SKM-1 (cell line): Measurements from ENCODE around the gene ADAMTS12.

Experiments used
- DNase-seq: peaks from one replicate; lab custom pipeline; 2025; ENCODE audit not compliant: unreplicated experiment; lab: John Stamatoyannopoulos, UW

Gene ADAMTS12

GRCh38 chr5:33491941-33492340, 399.8 kb downstream of the ADAMTS12 start:
- no peak for DNase-seq

DNA sequence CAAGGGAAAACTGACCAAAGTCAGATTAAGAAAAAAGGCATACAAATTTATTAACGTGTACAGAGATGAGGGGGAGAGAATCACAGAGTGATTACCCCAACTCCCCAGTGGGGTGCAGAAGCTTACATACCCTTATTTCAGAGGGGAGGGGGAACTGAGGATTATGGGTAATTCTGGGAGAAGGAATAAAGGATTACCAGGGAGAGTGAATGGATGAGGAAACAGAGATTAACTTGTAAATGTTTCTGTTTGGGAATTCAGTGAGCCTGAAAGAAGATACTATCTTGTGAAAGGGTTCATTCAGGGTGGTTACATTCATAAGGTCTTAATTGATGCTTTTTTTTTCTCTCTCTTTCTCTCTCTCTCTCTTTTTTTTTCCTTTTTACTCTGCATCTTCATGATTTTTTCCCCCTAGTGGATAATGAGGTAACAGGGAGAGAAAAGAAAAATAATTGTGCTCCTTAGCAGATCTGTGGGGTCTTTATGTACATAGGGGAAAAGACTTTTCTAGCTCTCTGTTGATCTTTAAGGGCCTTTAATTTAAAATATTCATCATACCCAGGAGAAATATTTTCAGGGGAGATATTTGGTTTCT, 401.6 kb downstream of the ADAMTS12 start:
- no peak for DNase-seq

GRCh38 chr5:33489481-33490067, 402.2 kb downstream of the ADAMTS12 start:
- no peak for DNase-seq

GRCh38 chr5:33488558-33489355, 403.0 kb downstream of the ADAMTS12 start:
- DNase-seq: no peak

GRCh38 chr5:33487236-33487635, 404.6 kb downstream of the ADAMTS12 start:
- no peak for DNase-seq

GRCh38 chr5:33482335-33482734, 409.5 kb downstream of the ADAMTS12 start:
- DNase-seq: no peak

- no peak for DNase-seq
Measured at GRCh38 chr5:33480876-33481275, 410.9 kb downstream of the ADAMTS12 start.

DNA sequence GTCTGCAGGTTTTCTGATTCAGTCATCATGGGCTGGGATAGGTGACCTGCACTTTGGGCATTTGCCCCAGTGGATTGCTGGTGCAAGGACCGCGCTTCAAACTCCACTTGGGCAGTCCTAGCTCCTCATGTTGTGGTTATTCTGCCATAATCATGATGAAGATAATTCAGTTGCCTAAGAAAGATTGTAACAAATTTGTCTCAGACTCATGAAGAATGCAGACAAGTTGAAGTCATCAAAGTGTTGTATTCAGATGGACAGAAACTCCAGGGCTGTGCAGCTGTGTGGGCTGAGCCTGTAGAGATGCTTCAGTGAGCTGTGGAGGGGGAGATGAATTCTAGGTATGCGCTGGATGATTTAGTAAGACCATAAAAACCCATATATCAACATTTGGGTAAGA, 412.5 kb downstream of the ADAMTS12 start:
- no peak for DNase-seq

- DNase-seq: no peak
Measured at GRCh38 chr5:33477816-33478215, 414.0 kb downstream of the ADAMTS12 start.

DNA sequence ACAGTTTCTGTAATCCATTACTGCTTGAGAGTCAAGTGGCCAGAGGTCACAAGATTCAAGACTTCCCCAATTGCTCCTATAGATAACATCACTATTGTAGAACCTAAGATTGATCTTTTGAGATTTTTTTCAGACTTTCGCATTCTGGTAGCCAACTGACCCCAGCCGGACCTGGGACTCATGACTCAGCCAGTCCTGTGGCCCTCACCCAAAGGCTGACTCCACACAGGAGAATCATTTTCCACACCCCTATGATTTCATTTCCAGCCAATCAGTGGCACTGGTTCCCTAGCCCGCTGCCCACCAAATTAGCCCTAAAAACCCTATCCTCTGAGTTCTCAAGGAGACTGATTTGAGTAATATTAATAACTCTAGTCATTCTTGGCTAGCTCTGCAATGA, 414.8 kb downstream of the ADAMTS12 start:
- no peak for DNase-seq

GRCh38 chr5:33475706-33476105, 416.1 kb downstream of the ADAMTS12 start:
- peak; percentile 16 for DNase-seq

- DNase-seq: no peak
Measured at GRCh38 chr5:33474931-33475499, 416.8 kb downstream of the ADAMTS12 start.

GRCh38 chr5:33474004-33474403, 417.8 kb downstream of the ADAMTS12 start:
- no peak for DNase-seq
